ENCODE measurements around the gene FBXO24.

Gene FBXO24

DNA sequence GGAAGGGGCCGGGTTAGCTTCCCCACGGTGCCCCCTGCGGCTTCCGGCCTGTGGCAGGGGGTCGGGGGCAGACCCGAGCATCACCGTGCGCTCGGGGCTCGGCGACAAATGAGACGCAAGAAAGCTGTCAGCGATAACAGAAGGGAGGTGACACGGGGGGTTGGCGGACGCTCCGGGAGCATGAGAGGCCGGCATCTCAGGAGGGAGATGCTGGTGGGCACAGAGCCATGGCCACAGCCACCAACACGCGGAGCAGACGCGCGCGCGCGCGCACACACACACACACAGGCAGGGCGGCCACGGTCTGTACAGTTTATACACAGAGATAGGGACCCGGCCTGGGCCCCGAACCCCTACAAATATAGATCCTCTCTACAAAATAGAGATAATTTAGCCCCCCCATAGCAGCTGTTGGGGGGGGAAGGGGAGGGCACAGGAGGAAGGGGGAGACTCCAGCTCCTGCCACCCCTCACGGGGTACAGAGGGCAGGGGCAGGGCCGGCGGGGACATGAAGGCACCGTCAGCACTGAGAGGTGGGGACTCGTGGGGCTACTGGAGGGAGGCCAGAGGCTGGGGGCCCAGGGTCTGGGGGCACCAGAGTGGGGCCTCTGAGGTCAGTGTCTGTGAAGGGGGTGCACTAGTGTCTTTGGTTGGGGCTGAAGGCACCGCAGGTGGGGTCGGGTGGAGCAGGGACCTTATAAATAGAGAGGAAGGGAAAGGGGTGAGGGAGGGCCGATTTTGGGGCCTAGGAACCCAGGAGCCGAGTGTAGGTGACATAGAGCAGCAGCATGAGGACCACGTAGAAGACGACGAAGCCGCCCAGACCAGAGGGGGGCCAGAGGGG is 11.5 kb upstream of the FBXO24 start:
- in situ Hi-C loops (cut with MboI; ENCODE audit: low pct_unique_long_range_greater_than_20kb, low sequenced_read_pairs, unreplicated experiment), result no loop called here
- DNase-seq (ENCODE audit: low spot score), result no peak
- TF ChIP-seq, protein P1, sequence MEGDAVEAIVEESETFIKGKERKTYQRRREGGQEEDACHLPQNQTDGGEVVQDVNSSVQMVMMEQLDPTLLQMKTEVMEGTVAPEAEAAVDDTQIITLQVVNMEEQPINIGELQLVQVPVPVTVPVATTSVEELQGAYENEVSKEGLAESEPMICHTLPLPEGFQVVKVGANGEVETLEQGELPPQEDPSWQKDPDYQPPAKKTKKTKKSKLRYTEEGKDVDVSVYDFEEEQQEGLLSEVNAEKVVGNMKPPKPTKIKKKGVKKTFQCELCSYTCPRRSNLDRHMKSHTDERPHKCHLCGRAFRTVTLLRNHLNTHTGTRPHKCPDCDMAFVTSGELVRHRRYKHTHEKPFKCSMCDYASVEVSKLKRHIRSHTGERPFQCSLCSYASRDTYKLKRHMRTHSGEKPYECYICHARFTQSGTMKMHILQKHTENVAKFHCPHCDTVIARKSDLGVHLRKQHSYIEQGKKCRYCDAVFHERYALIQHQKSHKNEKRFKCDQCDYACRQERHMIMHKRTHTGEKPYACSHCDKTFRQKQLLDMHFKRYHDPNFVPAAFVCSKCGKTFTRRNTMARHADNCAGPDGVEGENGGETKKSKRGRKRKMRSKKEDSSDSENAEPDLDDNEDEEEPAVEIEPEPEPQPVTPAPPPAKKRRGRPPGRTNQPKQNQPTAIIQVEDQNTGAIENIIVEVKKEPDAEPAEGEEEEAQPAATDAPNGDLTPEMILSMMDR (IDR thresholded peaks at IDR 0.05; ENCODE audit: extremely low read depth, insufficient read depth, missing control alignments), result no peak

DNA sequence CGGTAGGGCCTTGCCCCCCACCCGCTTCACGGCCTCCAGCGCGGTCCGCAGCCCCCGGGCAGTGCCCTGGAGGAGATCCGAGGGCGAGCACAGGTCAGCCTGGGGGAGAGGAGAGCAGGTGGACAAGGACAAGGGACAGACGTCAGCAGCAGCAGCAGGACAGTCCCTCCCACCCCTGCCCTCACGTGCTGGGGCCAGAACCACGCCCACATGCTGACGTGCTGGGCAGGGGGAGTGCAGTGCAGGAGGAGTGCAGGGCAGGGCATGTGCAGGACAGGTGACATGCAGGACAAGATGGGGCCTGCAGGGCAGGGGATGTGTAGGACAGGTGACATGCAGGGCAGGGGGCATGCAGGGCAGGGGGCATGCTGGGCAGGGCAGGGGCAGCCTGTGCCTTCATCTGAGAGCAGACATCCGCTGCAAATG is 10.9 kb upstream of the FBXO24 start:
- in situ Hi-C loops (cut with MboI; ENCODE audit: low pct_unique_long_range_greater_than_20kb, low sequenced_read_pairs, unreplicated experiment), result no loop called here
- DNase-seq (ENCODE audit: low spot score), result no peak
- TF ChIP-seq, protein P1 (IDR thresholded peaks at IDR 0.05; ENCODE audit: extremely low read depth, insufficient read depth, missing control alignments), result no peak

DNA sequence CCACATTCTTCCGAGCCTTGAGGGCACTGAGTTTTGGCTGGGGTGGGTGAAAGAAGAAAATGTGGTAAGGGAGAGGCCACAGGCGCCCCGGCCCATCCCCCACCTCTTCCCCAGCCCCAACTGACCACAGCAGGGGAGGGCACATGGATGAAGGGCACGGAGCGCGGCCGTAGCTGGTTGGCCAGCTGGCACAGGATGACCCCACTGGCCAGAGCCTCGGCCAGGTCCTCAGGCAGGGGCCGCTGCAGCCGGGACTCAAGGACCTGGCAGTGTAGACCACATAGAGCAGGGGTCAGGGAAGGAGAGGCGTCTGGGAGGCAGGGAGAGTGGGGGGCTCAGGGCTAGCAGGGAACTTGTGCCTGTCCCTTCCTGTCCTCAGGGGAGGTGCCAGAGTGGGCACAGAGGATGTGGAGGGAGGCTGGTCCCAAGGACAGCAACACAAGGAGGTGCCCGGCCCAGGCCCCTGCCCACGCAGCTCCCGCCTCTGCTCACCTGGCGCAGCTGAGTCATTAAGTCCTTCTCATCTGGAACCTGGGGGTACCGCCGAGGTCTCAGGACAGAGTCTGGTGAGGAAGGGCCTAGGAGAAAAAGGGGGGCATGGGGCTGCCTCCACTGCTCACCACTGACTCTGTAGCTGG is 10.3 kb upstream of the FBXO24 start:
- TF ChIP-seq, protein P1 (IDR thresholded peaks at IDR 0.05; ENCODE audit: extremely low read depth, insufficient read depth, missing control alignments), result no peak
- in situ Hi-C loops (cut with MboI; ENCODE audit: low pct_unique_long_range_greater_than_20kb, low sequenced_read_pairs, unreplicated experiment), result no loop called here
- DNase-seq (ENCODE audit: low spot score), result no peak

DNA sequence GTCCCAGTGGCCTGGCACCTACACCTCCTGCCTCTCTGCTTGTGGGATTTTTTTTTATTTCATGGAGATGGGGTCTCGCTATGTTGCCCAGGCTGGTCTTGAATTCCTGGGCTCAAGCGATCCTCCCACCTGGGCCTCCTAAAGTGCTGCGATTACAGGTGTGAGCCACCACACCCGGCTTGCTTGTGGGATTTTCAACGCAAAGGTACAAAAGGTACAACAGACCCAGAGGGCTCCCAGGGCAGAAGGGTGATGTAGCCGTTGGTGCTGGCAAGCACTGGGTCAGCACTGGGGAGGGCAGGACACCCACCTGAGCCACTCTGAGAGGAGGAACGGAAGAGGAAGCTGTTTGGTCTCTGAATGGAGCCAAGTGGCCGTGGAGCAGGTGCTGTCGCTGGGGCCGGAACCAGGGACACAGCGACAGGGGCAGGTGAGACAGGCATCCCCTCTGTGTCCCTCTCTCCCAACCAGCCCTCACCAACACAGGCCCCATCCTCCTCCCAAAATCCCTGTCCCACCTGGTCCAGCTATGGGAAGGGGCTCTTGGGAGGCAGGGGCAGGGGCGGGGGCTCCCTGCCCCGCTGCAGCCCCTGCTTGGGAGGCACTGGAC is 9.6 kb upstream of the FBXO24 start:
- in situ Hi-C loops (cut with MboI; ENCODE audit: low pct_unique_long_range_greater_than_20kb, low sequenced_read_pairs, unreplicated experiment), result no loop called here
- no peak for DNase-seq (ENCODE audit: low spot score)
- TF ChIP-seq, protein P1 (IDR thresholded peaks at IDR 0.05; ENCODE audit: extremely low read depth, insufficient read depth, missing control alignments), result no peak

DNA sequence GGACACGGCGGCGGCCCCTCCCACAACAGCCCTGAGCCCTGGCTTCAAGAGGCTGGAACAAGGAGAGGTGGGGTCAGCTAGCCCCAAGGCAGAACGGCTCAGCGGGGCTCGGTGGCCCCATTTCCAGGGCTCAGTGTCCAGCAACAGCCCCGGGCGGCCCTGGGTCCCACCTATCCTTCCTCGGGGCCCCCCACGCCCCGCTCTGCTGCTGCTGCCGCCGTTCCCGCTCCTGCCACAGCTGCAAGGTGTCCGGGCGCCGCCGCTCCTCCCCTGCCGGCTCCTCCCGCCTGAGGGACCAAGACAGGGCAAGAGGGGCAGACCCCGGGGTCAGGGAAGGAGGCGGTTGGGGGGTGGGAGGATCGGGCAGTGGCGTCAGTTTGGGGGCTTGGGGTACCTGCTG is 9.0 kb upstream of the FBXO24 start:
- no peak for DNase-seq (ENCODE audit: low spot score)
- in situ Hi-C loops (cut with MboI; ENCODE audit: low pct_unique_long_range_greater_than_20kb, low sequenced_read_pairs, unreplicated experiment), result no loop called here
- TF ChIP-seq, protein P1 (IDR thresholded peaks at IDR 0.05; ENCODE audit: extremely low read depth, insufficient read depth, missing control alignments), result no peak

DNA sequence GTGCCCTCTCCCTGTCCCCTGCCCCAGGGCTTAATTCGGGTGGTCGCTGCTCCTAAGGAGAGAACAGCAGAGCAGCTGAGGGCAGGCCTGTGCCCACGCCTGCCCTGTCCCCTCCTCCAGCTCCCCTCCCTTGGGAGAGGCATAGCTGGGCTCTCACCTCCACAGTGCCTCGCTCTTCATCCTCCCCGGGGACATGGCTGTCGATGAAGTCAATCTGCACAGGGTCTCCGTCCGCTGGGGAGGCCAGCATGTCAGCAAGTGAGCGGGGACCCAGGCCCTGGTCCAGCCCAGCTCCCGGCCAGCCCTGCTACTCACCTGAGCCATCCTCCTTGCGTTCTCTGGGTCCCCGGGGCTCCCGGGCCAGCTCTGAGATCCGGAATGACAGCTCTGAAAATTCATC is 8.6 kb upstream of the FBXO24 start:
- in situ Hi-C loops (cut with MboI; ENCODE audit: low pct_unique_long_range_greater_than_20kb, low sequenced_read_pairs, unreplicated experiment), result no loop called here
- DNase-seq (ENCODE audit: low spot score), result no peak
- TF ChIP-seq, protein P1 (IDR thresholded peaks at IDR 0.05; ENCODE audit: extremely low read depth, insufficient read depth, missing control alignments), result no peak

Measured in GM13977 (cell line).